ENCODE measurements around the gene CCDC141.

DNA sequence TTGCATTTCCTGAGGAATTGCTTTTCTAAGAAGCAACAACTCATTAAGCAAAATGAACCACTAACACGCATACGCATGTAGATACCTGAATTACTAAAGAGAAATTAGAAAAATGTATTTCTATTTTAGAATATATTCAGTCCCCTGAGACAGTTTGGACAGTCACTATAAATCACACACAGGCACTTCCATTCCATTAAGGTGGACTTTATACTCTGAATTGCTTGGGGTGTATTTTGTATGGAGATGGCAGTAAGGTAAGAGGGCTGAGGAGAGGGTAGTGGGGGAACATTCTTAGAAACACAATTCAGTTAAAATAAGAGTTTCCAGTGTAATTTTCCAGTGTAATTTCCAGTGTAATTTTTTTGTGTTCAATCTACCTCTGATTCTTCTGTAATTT, 1.8 kb downstream of the CCDC141 start:
- TF ChIP-seq, protein P1, sequence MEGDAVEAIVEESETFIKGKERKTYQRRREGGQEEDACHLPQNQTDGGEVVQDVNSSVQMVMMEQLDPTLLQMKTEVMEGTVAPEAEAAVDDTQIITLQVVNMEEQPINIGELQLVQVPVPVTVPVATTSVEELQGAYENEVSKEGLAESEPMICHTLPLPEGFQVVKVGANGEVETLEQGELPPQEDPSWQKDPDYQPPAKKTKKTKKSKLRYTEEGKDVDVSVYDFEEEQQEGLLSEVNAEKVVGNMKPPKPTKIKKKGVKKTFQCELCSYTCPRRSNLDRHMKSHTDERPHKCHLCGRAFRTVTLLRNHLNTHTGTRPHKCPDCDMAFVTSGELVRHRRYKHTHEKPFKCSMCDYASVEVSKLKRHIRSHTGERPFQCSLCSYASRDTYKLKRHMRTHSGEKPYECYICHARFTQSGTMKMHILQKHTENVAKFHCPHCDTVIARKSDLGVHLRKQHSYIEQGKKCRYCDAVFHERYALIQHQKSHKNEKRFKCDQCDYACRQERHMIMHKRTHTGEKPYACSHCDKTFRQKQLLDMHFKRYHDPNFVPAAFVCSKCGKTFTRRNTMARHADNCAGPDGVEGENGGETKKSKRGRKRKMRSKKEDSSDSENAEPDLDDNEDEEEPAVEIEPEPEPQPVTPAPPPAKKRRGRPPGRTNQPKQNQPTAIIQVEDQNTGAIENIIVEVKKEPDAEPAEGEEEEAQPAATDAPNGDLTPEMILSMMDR (IDR thresholded peaks at IDR 0.05; ENCODE audit: insufficient read depth, low read length) = no peak
- TF ChIP-seq, protein P2, sequence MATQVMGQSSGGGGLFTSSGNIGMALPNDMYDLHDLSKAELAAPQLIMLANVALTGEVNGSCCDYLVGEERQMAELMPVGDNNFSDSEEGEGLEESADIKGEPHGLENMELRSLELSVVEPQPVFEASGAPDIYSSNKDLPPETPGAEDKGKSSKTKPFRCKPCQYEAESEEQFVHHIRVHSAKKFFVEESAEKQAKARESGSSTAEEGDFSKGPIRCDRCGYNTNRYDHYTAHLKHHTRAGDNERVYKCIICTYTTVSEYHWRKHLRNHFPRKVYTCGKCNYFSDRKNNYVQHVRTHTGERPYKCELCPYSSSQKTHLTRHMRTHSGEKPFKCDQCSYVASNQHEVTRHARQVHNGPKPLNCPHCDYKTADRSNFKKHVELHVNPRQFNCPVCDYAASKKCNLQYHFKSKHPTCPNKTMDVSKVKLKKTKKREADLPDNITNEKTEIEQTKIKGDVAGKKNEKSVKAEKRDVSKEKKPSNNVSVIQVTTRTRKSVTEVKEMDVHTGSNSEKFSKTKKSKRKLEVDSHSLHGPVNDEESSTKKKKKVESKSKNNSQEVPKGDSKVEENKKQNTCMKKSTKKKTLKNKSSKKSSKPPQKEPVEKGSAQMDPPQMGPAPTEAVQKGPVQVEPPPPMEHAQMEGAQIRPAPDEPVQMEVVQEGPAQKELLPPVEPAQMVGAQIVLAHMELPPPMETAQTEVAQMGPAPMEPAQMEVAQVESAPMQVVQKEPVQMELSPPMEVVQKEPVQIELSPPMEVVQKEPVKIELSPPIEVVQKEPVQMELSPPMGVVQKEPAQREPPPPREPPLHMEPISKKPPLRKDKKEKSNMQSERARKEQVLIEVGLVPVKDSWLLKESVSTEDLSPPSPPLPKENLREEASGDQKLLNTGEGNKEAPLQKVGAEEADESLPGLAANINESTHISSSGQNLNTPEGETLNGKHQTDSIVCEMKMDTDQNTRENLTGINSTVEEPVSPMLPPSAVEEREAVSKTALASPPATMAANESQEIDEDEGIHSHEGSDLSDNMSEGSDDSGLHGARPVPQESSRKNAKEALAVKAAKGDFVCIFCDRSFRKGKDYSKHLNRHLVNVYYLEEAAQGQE (IDR thresholded peaks at IDR 0.05; ENCODE audit: insufficient replicate concordance, low read depth) = no peak
- no peak for TF ChIP-seq POLR2AphosphoS5 (IDR thresholded peaks at IDR 0.05; ENCODE audit: low read depth)
- no peak for TF ChIP-seq SPI1 (IDR thresholded peaks at IDR 0.05; ENCODE audit: borderline replicate concordance, low read depth)
